GM23338 (cell line): Measurements from ENCODE around the gene OST4. TPM values are rescaled to one million over a fixed set of nuclear protein-coding genes. Genes with fewer than 3 reads are reported as not detected.

Source experiments
- ATAC-seq: fragments of 200-7000 bp; cut with Tn5 transposase; 3 replicates; pipeline ENCODE4 v1.9.1; 2020
- DNase-seq: peaks from one replicate; pipeline ENCODE4 v3.0.0-alpha.2; 2015; ENCODE audit warnings: low spot score
- H2AFZ ChIP-seq: fragments of 200-600 bp; sonication (generic); 2 replicates; pipeline ENCODE4 v1.8.0; 2016; ENCODE audit warnings: antibody characterized with exemption, mild to moderate bottlenecking, moderate library complexity
- H3F3A ChIP-seq: fragments of 200-600 bp; sonication (generic); replicated peaks from 2 replicates; pipeline ENCODE4 v1.8.0; 2017; ENCODE audit warnings: antibody characterized with exemption, mixed run types, low read depth
- H3K27ac ChIP-seq: fragments of 200-600 bp; sonication (generic); 2 replicates; pipeline ENCODE4 v1.6.1; 2016; ENCODE audit warnings: low read depth
- H3K27me3 ChIP-seq: fragments of 200-600 bp; sonication (generic); 2 replicates; pipeline ENCODE4 v1.8.0; 2016; ENCODE audit warnings: mild to moderate bottlenecking, mixed run types, moderate library complexity; ENCODE audit not compliant: insufficient read depth
- H3K36me3 ChIP-seq: fragments of 200-600 bp; sonication (generic); 2 replicates; pipeline ENCODE4 v1.8.0; 2016; ENCODE audit warnings: mild to moderate bottlenecking; ENCODE audit not compliant: insufficient read depth
- H3K4me1 ChIP-seq: fragments of 200-600 bp; sonication (generic); 2 replicates; pipeline ENCODE4 v1.8.0; 2016; ENCODE audit warnings: mild to moderate bottlenecking, moderate library complexity; ENCODE audit not compliant: insufficient read depth
- H3K4me2 ChIP-seq: fragments of 200-600 bp; sonication (generic); 2 replicates; pipeline ENCODE4 v1.7.1; 2017; ENCODE audit warnings: mixed run types
- H3K4me3 ChIP-seq: fragments of 200-600 bp; sonication (generic); 2 replicates; pipeline ENCODE4 v1.6.1; 2016; ENCODE audit warnings: mixed run types
- H3K79me2 ChIP-seq: fragments of 200-600 bp; sonication (generic); replicated peaks from 2 replicates; pipeline ENCODE4 v1.8.0; 2017; ENCODE audit warnings: mild to moderate bottlenecking; ENCODE audit not compliant: insufficient read depth
- H3K9me2 ChIP-seq: fragments of 200-600 bp; sonication (generic); 2 replicates; pipeline ENCODE4 v1.8.0; 2017; ENCODE audit not compliant: insufficient read depth
- H4K20me1 ChIP-seq: fragments of 200-600 bp; sonication (generic); replicated peaks from 2 replicates; pipeline ENCODE4 v1.8.0; 2017; ENCODE audit warnings: mild to moderate bottlenecking; ENCODE audit not compliant: insufficient read depth
- H3K27ac Mint-ChIP-seq: 2 replicates; pipeline ENCODE4 v1.8.0; 2020; ENCODE audit warnings: inconsistent platforms, mild to moderate bottlenecking, moderate library complexity, mixed read lengths
- H3K27me3 Mint-ChIP-seq: 3 replicates; pipeline ENCODE4 v1.8.0; 2022; ENCODE audit warnings: low read depth, mild to moderate bottlenecking, moderate library complexity, mixed read lengths, inconsistent platforms; ENCODE audit not compliant: insufficient read depth, poor library complexity
- H3K36me3 Mint-ChIP-seq: 3 replicates; pipeline ENCODE4 v1.8.0; 2021; ENCODE audit warnings: low read depth, mild to moderate bottlenecking, inconsistent platforms, moderate library complexity, mixed read lengths
- H3K4me1 Mint-ChIP-seq: 3 replicates; pipeline ENCODE4 v1.8.0; 2020; ENCODE audit warnings: mild to moderate bottlenecking, inconsistent platforms, mixed read lengths
- H3K4me3 Mint-ChIP-seq: 3 replicates; pipeline ENCODE4 v1.8.0; 2021; ENCODE audit warnings: moderate library complexity, mild to moderate bottlenecking, inconsistent platforms, mixed read lengths
- H3K9me3 Mint-ChIP-seq: 3 replicates; pipeline ENCODE4 v1.8.0; 2020; ENCODE audit warnings: moderate library complexity, mild to moderate bottlenecking, inconsistent platforms, mixed read lengths
- CREB1 ChIP-seq: fragments of 250-450 bp; sonication (Bioruptor Pico); IDR thresholded peaks from 2 replicates; pipeline ENCODE4 v1.5.0; 2020; ENCODE audit warnings: low read depth, mild to moderate bottlenecking, moderate library complexity
- CTCF ChIP-seq, 2 experiments: fragments of 200-600 bp in 1 of 2; sonication (generic) in 1 of 2; conservative IDR thresholded peaks; 2 replicates each; pipeline versions ENCODE4 v1.5.1 to v1.6.1; 2016 to 2017; ENCODE audit warnings: antibody characterized with exemption in 2 of 2, low read depth in 2 of 2, mild to moderate bottlenecking in 2 of 2, moderate library complexity in 1 of 2
- EZH2phosphoT487 ChIP-seq: fragments of 200-600 bp; sonication (generic); IDR thresholded peaks from one replicate; pipeline ENCODE4 v1.8.1; 2018; ENCODE audit warnings: antibody characterized with exemption; ENCODE audit not compliant: unreplicated experiment
- JUNB ChIP-seq: IDR thresholded peaks from one replicate; pipeline ENCODE4 v1.6.1; 2016; ENCODE audit warnings: antibody characterized with exemption; ENCODE audit not compliant: unreplicated experiment
- NANOG ChIP-seq: IDR thresholded peaks from 2 replicates; pipeline ENCODE4 v1.6.1; 2016; ENCODE audit warnings: antibody characterized with exemption, borderline replicate concordance
- POLR2AphosphoS5 ChIP-seq: IDR thresholded peaks from 2 replicates; pipeline ENCODE4 v1.6.1; 2016; ENCODE audit warnings: antibody characterized with exemption, low read depth
- REST ChIP-seq: IDR thresholded peaks from one replicate; pipeline ENCODE4 v1.6.1; 2018; ENCODE audit warnings: antibody characterized with exemption; ENCODE audit not compliant: unreplicated experiment
- STAT1 ChIP-seq: IDR thresholded peaks from one replicate; pipeline ENCODE4 v1.6.1; 2016; ENCODE audit warnings: antibody characterized with exemption; ENCODE audit not compliant: unreplicated experiment
- ZNF114 ChIP-seq: fragments of 250-450 bp; sonication (Bioruptor Pico); IDR thresholded peaks from 2 replicates; pipeline ENCODE4 v1.5.0; 2020; ENCODE audit warnings: mild to moderate bottlenecking, moderate library complexity
- ZNF331 ChIP-seq: fragments of 250-450 bp; sonication (Bioruptor Pico); IDR thresholded peaks from 2 replicates; pipeline ENCODE4 v1.5.0; 2020; ENCODE audit warnings: low read depth, mild to moderate bottlenecking, moderate library complexity
- ZNF462 ChIP-seq: fragments of 250-450 bp; sonication (Bioruptor Pico); IDR thresholded peaks from 2 replicates; pipeline ENCODE4 v1.5.0; 2020; ENCODE audit warnings: mild to moderate bottlenecking, moderate library complexity
- polyA plus RNA-seq: library from polyadenylated mRNA; unstranded; fragments of >200 nt; fragmentation: Nextera tagmentation; extraction: Ambion mirVana; gene quantifications from 2 replicates; pipeline ENCODE4 v1.2.1, GENCODE V29; 2016
- total RNA-seq: library from RNA; depleted of rRNA; stranded (reverse); fragments of >200 nt; shearing (Covaris generic); gene quantifications from 2 replicates; pipeline ENCODE4 v1.2.3, GENCODE V29; 2014

Gene OST4
- total and polyA plus RNA-seq, 2 experiments from 2014 or later = 226 to 568 TPM

GRCh38 chr2:27060323-27060722, 11.1 kb downstream of the OST4 start:
- Mint-ChIP-seq H3K9me3 (no peaks in the 10 kb centered on the region), H3K27me3 (no peaks in the 10 kb centered on the region), H3K27ac (no peak overlapping the region), H3K4me1 (no peaks in the 10 kb centered on the region), H3K4me3 (no peak overlapping the region), H3K36me3 (peaks cover 29% of the 10 kb centered on the region)
- no peak overlapping the region for H3K4me3 ChIP-seq
- TF ChIP-seq POLR2AphosphoS5 (no peak), ZNF331 (no peak), CTCF (conservative IDR thresholded peaks at IDR 0.05; ENCODE audit: low read depth in 2 of 2) (no peak), EZH2phosphoT487 (no peak), JUNB (no peak), NANOG (no peak), ZNF114 (CRISPR knock-in tag) (no peak), REST (no peak), ZNF462 (CRISPR knock-in tag) (no peak), CREB1 (CRISPR knock-in tag) (no peak), STAT1 (no peak)
- H3K36me3 ChIP-seq = peaks cover 9% of the 10 kb centered on the region
- DNase-seq (no peak), ATAC-seq (no peak)
- no peak overlapping the region for H3K4me2 ChIP-seq
- no peaks in the 10 kb centered on the region; the same call in none of the 2 replicates for H4K20me1 ChIP-seq
- H3K79me2 ChIP-seq = no peaks in the 10 kb centered on the region
- H3K4me1 ChIP-seq = no peaks in the 10 kb centered on the region
- no peak overlapping the region for H3K27ac ChIP-seq
- H2AFZ ChIP-seq = no peak overlapping the region
- no peaks in the 10 kb centered on the region for H3K27me3 ChIP-seq
- H3K9me2 ChIP-seq = no peaks in the 10 kb centered on the region
- H3F3A ChIP-seq = peaks cover 14% of the 10 kb centered on the region; the same call in 1 of the 2 replicates
